Bronchial smooth muscle cell (primary cell): ENCODE data around the gene NUDT8. TPM values are rescaled to one million over a fixed set of nuclear protein-coding genes. Genes with fewer than 3 reads are reported as not detected.

ENCODE experiments used
- total RNA-seq: library from RNA; depleted of rRNA; stranded (reverse); fragments of >200 nt; gene quantifications from 2 replicates; pipeline ENCODE4 v1.2.1, GENCODE V29; 2014

Gene NUDT8, protein sequence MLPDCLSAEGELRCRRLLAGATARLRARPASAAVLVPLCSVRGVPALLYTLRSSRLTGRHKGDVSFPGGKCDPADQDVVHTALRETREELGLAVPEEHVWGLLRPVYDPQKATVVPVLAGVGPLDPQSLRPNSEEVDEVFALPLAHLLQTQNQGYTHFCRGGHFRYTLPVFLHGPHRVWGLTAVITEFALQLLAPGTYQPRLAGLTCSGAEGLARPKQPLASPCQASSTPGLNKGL
- total RNA-seq, result 2.7 and 2.8 TPM in 2 replicates

DNA sequence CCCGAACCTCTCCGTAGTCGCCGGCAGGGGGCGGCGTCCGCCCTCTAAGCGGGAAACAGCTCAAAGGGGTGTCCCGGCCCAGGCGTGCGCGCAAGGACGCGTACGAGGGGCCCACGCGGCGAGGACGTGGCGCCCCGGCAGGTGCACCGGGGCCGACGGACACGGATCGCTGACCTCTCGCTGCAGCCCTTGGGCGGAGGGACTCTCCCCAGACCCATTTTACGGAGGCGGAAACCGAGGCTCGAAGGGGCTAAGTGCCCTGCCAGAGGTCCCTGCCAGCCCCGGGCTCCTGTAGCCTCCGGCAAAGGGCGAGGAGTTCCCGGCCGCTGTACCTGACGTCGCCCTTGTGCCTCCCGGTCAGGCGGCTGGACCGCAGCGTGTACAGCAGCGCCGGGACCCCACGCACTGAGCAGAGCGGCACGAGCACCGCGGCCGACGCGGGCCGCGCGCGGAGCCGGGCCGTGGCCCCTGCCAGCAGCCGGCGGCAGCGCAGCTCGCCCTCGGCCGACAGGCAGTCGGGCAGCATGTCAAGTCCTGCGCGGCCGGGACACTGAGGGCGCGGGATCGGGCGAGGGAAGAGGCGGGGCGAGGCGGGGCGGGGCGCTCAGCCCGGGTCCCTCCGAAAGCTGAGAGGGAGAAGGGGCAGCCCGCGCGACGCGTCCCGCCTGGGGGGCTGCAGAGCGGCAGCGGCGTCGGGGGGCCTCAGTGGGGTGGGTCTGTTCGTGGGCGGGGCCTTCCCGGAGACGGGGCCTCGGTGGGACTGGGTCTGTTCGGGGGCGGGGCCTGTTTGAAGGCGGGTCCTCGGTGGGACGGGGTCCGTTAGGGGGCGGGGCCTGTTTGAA is at the start of gene NUDT8:
Gene NUDT8 (minus strand): TSS at position 552 of the 842 bp plus-strand sequence. CDS start 26 bp downstream, at position 526.

DNA sequence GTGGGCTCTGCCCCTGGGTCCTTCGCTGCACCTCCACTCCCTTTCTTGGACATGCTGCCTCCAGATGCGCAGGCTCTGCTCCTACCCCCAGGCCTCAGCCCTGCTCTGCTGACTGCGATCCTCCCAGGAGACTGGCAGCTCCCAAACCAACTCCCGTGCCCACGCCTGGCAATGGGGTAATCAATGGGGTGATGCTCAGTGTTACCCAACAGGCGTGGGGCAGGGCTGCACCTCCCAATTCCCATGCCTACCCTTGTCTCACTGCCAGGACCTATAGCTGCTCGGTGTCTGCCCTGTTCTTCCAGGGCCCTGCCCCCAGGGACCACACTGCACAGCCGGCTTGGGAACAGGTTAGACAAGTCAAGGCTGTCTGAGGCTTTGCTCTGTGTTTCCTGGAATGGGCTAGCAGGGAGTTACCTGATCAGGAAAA is 44.7 kb upstream of the NUDT8 start, which contains the start of gene ALDH3B2:
Gene ALDH3B2 (minus strand): TSS at position 182 of the 430 bp plus-strand sequence. CDS start 7,688 bp downstream, outside the sequence.

DNA sequence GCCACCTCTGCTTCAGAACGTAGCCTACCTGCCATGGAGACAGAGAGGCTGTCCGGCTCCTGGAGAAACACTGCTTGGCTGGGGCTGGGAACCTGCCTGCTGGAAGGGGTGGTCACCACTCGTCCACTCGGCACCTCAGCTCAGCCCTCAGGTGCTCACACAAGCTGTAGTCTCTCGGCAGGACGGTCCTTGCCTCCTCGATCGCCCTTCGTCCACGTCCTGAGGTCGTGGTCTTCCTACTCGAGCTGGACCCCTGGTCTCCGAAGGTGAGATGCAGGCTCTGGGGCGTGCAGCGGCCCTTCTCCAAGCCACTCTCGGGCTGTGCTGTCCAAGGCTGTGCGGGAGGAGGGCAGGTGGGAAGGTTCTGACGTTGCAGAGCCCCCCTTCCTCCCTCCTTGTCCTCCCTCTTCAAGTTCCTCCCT is 9.7 kb upstream of the NUDT8 start, which contains the start of gene TBX10:
Gene TBX10 (minus strand): TSS at position 326 of the 422 bp plus-strand sequence. CDS start 291 bp downstream, at position 35.

DNA sequence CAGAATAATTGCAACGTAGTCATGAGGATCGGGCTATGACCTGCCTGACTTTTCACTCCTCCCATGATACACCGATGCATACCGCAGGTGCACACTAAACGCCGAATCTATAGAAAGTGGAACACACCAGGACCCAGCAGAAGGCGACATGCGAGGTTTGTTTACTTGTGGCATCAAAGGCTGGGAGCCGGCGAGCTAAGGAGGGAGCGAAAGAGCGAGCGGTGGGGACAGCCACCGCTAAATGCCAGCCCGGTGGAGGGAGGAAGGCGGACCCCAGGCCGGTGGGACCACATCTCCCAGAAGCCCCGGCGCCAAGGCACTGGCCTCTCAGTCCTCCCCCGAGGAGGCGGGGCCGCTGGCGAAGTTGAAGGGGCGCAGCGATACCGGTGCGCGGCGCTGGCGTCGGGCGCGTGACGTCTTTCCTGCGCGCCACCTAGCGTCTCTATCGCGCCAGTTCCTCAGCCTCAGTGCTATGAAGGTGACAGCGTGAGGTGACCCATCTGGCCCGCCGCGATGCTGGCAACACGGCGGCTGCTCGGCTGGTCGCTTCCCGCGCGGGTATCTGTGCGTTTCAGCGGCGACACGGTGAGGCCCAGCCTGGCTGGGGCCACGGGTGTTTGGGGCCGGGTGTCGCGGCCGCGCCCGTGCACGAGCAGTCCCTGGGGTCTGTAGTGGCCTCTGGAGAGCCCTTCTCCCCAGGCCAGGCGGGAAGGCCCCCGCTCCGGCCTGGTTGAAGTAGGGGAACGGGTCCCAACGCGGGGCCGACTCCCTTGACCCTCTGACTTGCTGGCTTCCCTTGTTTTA is 23.0 kb downstream of the NUDT8 start, which contains the start of gene NDUFV1:
Gene NDUFV1 (plus strand): TSS at position 445 of the 804 bp plus-strand sequence. CDS start 69 bp downstream, at position 514.

DNA sequence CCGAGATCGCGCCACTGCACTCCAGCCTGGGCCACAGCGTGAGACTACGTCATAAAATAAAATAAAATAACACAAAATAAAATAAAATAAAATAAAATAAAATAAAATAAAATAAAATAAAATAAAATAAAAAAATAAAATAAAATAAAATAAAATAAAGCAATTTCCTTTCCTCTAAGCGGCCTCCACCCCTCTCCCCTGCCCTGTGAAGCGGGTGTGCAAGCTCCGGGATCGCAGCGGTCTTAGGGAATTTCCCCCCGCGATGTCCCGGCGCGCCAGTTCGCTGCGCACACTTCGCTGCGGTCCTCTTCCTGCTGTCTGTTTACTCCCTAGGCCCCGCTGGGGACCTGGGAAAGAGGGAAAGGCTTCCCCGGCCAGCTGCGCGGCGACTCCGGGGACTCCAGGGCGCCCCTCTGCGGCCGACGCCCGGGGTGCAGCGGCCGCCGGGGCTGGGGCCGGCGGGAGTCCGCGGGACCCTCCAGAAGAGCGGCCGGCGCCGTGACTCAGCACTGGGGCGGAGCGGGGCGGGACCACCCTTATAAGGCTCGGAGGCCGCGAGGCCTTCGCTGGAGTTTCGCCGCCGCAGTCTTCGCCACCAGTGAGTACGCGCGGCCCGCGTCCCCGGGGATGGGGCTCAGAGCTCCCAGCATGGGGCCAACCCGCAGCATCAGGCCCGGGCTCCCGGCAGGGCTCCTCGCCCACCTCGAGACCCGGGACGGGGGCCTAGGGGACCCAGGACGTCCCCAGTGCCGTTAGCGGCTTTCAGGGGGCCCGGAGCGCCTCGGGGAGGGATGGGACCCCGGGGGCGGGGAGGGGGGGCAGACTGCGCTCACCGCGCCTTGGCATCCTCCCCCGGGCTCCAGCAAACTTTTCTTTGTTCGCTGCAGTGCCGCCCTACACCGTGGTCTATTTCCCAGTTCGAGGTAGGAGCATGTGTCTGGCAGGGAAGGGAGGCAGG is 46.2 kb downstream of the NUDT8 start, which contains the start of gene GSTP1:
Gene GSTP1 (plus strand): TSS at position 566 of the 958 bp plus-strand sequence. CDS start 32 bp downstream, at position 598.

Other genes starting within 250 kb of the NUDT8 start
- 5.0 and 6.3 TPM in 2 replicates for gene RAD9A, start 238.0 kb downstream of the NUDT8 start, total RNA-seq
- gene PPP1CA, start 228.1 kb downstream of the NUDT8 start, total RNA-seq, result 72.2 and 109 TPM in 2 replicates
- gene TBC1D10C, start 225.9 kb downstream of the NUDT8 start, total RNA-seq, result not detected in 2 replicates
- gene CARNS1, start 214.3 kb downstream of the NUDT8 start, total RNA-seq, result 0.09 and 0.16 TPM in 2 replicates
- gene RPS6KB2, start 201.4 kb downstream of the NUDT8 start, total RNA-seq, result 28.4 and 43.7 TPM in 2 replicates
- gene PTPRCAP, start 192.3 kb downstream of the NUDT8 start, total RNA-seq, result under 0.01 TPM in 1 of 2 replicates, not detected in the other
- gene CORO1B, start 186.5 kb downstream of the NUDT8 start, total RNA-seq, result 175 and 181 TPM in 2 replicates
- not detected in 2 replicates for gene GPR152, start 177.2 kb downstream of the NUDT8 start, total RNA-seq
- not detected in 2 replicates for gene CABP4, start 174.6 kb downstream of the NUDT8 start, total RNA-seq
- gene TMEM134, start 160.7 kb downstream of the NUDT8 start, total RNA-seq, result 7.8 and 14.7 TPM in 2 replicates
- 138 and 208 TPM in 2 replicates for gene AIP, start 146.9 kb downstream of the NUDT8 start, total RNA-seq
- 10.7 and 16.4 TPM in 2 replicates for gene PITPNM1, start 124.6 kb downstream of the NUDT8 start, total RNA-seq
- 4.4 and 5.5 TPM in 2 replicates for gene CDK2AP2, start 121.8 kb downstream of the NUDT8 start, total RNA-seq
- not detected in 2 replicates for gene CABP2, start 106.5 kb downstream of the NUDT8 start, total RNA-seq
- gene GSTP1, start 46.1 kb downstream of the NUDT8 start, total RNA-seq, result 486 and 932 TPM in 2 replicates
- 223 and 240 TPM in 2 replicates for gene NDUFV1, start 23.0 kb downstream of the NUDT8 start, total RNA-seq
- not detected in 2 replicates for gene TBX10, start 9.8 kb upstream of the NUDT8 start, total RNA-seq
- not detected in 2 replicates for gene ACY3, start 20.8 kb upstream of the NUDT8 start, total RNA-seq
- 0.34 TPM in 1 of 2 replicates, not detected in the other for gene ALDH3B2, start 44.7 kb upstream of the NUDT8 start, total RNA-seq